Body of pancreas (tissue), 4 donors: ENCODE data around the gene KRTAP12-3. TPM values are rescaled to one million over a fixed set of nuclear protein-coding genes. Genes with fewer than 3 reads are reported as not detected.

Experiments
- ATAC-seq: fragments of 150-250 bp; one replicate; pipeline ENCODE4 v1.9.1; 2016
- DNase-seq, 4 donors: peaks; one replicate each; pipeline ENCODE4 v3.0.0-alpha.2; 2019
- H3K27ac ChIP-seq, 4 donors: fragments of 200-600 bp; sonication (generic); 1 replicate in 3 of 4; 2 replicates in 1 of 4; pipeline versions ENCODE4 v1.5.1 to v1.6.1; 2016 to 2019; ENCODE audit warnings: mild to moderate bottlenecking in 1 of 4, mixed read lengths in 1 of 4, moderate library complexity in 1 of 4
- H3K27me3 ChIP-seq, 2 donors: fragments of 200-600 bp; sonication (generic); one replicate each; pipeline ENCODE4 v1.6.0; 2016; ENCODE audit warnings: mild to moderate bottlenecking in 1 of 2
- H3K36me3 ChIP-seq, 2 donors: fragments of 200-600 bp; sonication (generic); replicated peaks in 1 of 2; 2 replicates each; pipeline ENCODE4 v1.5.1; 2016; ENCODE audit warnings: low read depth in 2 of 2; ENCODE audit not compliant: insufficient read depth in 1 of 2
- H3K4me1 ChIP-seq: fragments of 200-600 bp; sonication (generic); one replicate; pipeline ENCODE4 v1.6.0; 2016
- H3K4me3 ChIP-seq, 2 donors: fragments of 200-600 bp; sonication (generic); 1 replicate in 1 of 2; 2 replicates in 1 of 2; pipeline ENCODE4 v1.5.1; 2016 to 2019
- H3K9me3 ChIP-seq, 3 donors: fragments of 200-600 bp; sonication (generic); 1 replicate in 2 of 3; 2 replicates in 1 of 3; pipeline ENCODE4 v1.5.1; 2016
- CTCF ChIP-seq, 7 experiments: fragments of 450-650 bp in 4 of 7; fragments of 200-600 bp in 3 of 7; sonication (generic) in 3 of 7; IDR thresholded peaks; one replicate each; pipeline ENCODE4 v1.5.1; 2016 to 2019; ENCODE audit warnings: antibody characterized with exemption in 7 of 7
- POLR2A ChIP-seq, 3 donors: fragments of 450-650 bp; IDR thresholded peaks; one replicate each; pipeline ENCODE4 v1.6.1; 2016; ENCODE audit warnings: antibody characterized with exemption in 3 of 3, mild to moderate bottlenecking in 2 of 3
- WGBS, 2 donors: methylation state at CpG; one replicate each; pipeline ENCODE4 v1.1.5; 2017; 5-methylcytosine and 5-hydroxymethylcytosine counted together
- intact Hi-C: fragments of 100-400 bp; cut with DNase I; formaldehyde crosslinking; loops from one replicate; pipeline ENCODE4 v1.15.1; 2023
- total RNA-seq, 2 donors: library from RNA; depleted of rRNA; stranded (reverse); fragments of >200 nt; gene quantifications; one replicate each; pipeline ENCODE4 v1.1.0, GENCODE V29; 2016

Gene KRTAP12-3
- total RNA-seq, 2 donors from 2014 or later = not detected

GRCh38 chr21:44648557-44649311 is 9.0 kb upstream of the KRTAP12-3 start:
- WGBS, 2 donors = 63 to 70% methylated on average over 16 to 33 of the region's 33 CpGs
- no peak for ATAC-seq

GRCh38 chr21:44649521-44650100 is 8.1 kb upstream of the KRTAP12-3 start:
- Histone ChIP-seq H3K27ac (no peak overlapping the region), H3K4me1 (no peaks in the 10 kb centered on the region), H3K27me3 (no peaks in the 10 kb centered on the region), H3K36me3 (no peaks in the 10 kb centered on the region), H3K4me3 (no peak overlapping the region), H3K9me3 (no peaks in the 10 kb centered on the region)
- intact Hi-C loops = no loop called here
- no peak for TF ChIP-seq POLR2A (IDR thresholded peaks at IDR 0.05)
- no peak for TF ChIP-seq CTCF (IDR thresholded peaks at IDR 0.05)
- no peak for DNase-seq
- 72 to 81% methylated on average over 14 to 18 of the region's 18 CpGs for WGBS, 2 donors
- ATAC-seq = no peak

More at GRCh38 chr21:44648557-44649311, 9.0 kb upstream of the KRTAP12-3 start:
- H3K27me3 ChIP-seq = no peaks in the 10 kb centered on the region
- no peak overlapping the region for H3K27ac ChIP-seq
- no peak for DNase-seq
- intact Hi-C loops = no loop called here
- H3K4me1 ChIP-seq = no peaks in the 10 kb centered on the region
- no peaks in the 10 kb centered on the region for H3K9me3 ChIP-seq
- no peaks in the 10 kb centered on the region for H3K36me3 ChIP-seq
- no peak for TF ChIP-seq POLR2A (IDR thresholded peaks at IDR 0.05)
- TF ChIP-seq CTCF (IDR thresholded peaks at IDR 0.05) = no peak
- H3K4me3 ChIP-seq = no peak overlapping the region

- no peak for TF ChIP-seq POLR2A (IDR thresholded peaks at IDR 0.05)
- no peak for TF ChIP-seq CTCF (IDR thresholded peaks at IDR 0.05)
- ATAC-seq = no peak
Measured at GRCh38 chr21:44650265-44650972, 7.3 kb upstream of the KRTAP12-3 start.

GRCh38 chr21:44650973-44651675 is 6.6 kb upstream of the KRTAP12-3 start:
- Histone ChIP-seq H3K27me3 (no peaks in the 10 kb centered on the region), H3K4me1 (no peaks in the 10 kb centered on the region), H3K4me3 (no peak overlapping the region), H3K9me3 (peaks cover 0 to 2% (median 0%) of the 10 kb centered on the region in 3 donors), H3K27ac (no peak overlapping the region), H3K36me3 (no peaks in the 10 kb centered on the region)
- DNase-seq (no peak), ATAC-seq (no peak)
- TF ChIP-seq CTCF (IDR thresholded peaks at IDR 0.05) (no peak), POLR2A (IDR thresholded peaks at IDR 0.05) (no peak)
- intact Hi-C loops = no loop called here
- 73 to 76% methylated on average over 10 to 12 of the region's 12 CpGs for WGBS, 2 donors

More at GRCh38 chr21:44650265-44650972, 7.3 kb upstream of the KRTAP12-3 start:
- no peak overlapping the region for H3K4me3 ChIP-seq
- no peaks in the 10 kb centered on the region for H3K27me3 ChIP-seq
- H3K9me3 ChIP-seq = no peaks in the 10 kb centered on the region
- intact Hi-C loops = no loop called here
- no peak for DNase-seq
- no peaks in the 10 kb centered on the region for H3K4me1 ChIP-seq
- 73 to 74% methylated on average over 19 to 20 of the region's 20 CpGs for WGBS, 2 donors
- H3K27ac ChIP-seq = no peak overlapping the region
- no peaks in the 10 kb centered on the region for H3K36me3 ChIP-seq
